Urinary bladder (tissue), 4 donors: ENCODE results near the gene SBF1. TPM values are rescaled to one million over a fixed set of nuclear protein-coding genes. Genes with fewer than 3 reads are reported as not detected.

Experiments used
- DNase-seq: peaks from one replicate; pipeline ENCODE4 v3.0.0-alpha.2; 2015; ENCODE audit errors: extremely low spot score
- H3K27ac ChIP-seq: one replicate; pipeline ENCODE4 v1.5.1; 2013; ENCODE audit warnings: low read depth, mild to moderate bottlenecking, moderate library complexity
- H3K36me3 ChIP-seq: one replicate; pipeline ENCODE4 v1.6.1; 2013; ENCODE audit warnings: mild to moderate bottlenecking, moderate library complexity; ENCODE audit not compliant: insufficient read depth
- H3K4me1 ChIP-seq: one replicate; pipeline ENCODE4 v1.6.1; 2013; ENCODE audit warnings: mild to moderate bottlenecking, moderate library complexity; ENCODE audit not compliant: insufficient read depth
- H3K4me3 ChIP-seq: one replicate; pipeline ENCODE4 v1.5.1; 2013; ENCODE audit warnings: low read depth, low read length
- WGBS: extraction: QIAGEN DNeasy Blood & Tissue Kit; methylation state at CpG from one replicate; pipeline ENCODE4 v1.1.7; 2013; 5-methylcytosine and 5-hydroxymethylcytosine counted together
- polyA plus RNA-seq: library from polyadenylated mRNA; stranded (reverse); fragments of 200-250 nt; gene quantifications from one replicate; pipeline ENCODE4 v1.2.3, GENCODE V29; 2013
- total RNA-seq: library from RNA; depleted of rRNA; stranded (reverse); fragments of >200 nt; gene quantifications from one replicate; pipeline ENCODE4 v1.2.3, GENCODE V29; 2014
- donor health status: healthy with polysubstance abuse.
- donor health status: healthy.

The SBF1 gene
- total and polyA plus RNA-seq, 2 donors, result 28.3 to 44.8 TPM

DNA sequence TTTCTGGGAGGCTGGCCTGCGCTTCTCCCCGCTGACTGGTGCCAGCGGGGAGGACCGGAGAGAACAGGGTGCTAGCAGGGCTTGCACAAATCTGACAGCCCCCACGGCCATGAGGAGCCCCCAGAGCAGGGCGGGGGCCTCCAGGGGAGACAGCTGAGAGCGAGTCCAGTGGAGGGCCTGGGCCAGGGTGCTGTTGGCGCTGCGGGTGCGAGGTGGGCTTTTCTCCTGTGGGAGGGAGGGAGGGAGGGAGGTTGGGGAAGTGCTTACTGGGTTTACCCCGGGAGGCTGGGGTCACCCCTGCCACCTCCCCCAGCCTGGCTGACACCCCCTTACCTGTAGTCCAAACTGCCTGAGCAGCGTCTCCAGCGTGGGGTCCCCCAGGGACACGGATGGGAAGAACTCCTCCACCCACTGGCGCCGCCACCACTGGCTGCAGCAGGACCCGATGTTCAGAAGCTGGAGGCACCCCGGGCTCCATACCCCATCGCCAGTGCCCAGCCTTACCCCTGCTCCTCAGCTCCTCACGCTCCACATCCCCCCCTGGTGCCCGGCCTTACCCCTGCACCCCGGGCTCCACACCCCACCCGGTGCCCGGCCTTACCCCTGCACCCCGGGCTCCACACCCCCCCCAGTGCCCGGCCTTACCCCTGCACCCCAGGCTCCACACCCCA, 28.8 kb upstream of the SBF1 start:
- H3K36me3 ChIP-seq, result peaks cover 9% of the 10 kb centered on the region
- DNase-seq, result no peak
- WGBS, result 86% methylated on average over 26 of the region's 26 CpGs

DNA sequence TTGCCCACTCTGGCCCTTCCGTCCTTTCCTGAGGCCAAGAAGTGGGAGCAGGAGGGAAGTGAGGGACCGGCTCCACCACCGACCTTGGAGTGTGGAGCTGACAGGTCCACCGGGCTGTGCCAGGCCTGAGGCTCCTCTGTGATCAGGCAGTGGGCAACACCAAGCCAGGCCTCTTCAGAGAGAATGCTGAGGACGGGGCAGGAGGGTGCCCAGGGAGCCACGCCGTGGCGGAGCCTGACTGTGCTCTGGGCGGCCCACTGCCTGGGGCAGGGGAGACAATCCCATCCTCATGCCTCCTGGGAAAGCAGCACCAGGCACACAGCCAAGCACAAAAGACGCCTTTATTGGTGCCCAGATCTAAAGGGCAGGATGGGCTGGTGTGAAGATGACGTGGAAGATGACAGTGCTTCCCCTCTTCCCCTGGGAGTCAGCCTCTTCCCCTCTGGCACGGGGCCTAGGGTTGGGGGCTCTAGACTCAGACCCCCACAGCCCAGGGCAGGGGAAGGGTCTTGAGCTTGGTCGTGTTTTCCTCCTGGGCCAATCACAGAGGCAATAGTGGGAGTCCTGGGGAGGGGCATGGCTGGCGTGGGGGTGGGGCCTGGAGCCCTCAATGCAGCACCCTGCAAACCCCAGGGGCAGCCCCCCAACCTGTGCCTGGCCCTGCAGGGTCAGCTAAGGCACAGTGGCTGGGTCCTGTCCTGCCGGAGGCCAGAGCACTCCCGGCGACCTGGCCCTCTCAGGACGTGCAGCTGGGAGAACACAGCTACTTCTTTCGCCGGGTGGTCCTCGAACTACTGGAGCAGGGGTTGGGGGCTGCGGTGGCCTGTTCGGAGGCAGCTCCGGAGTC, 28.0 kb upstream of the SBF1 start:
- DNase-seq, result no peak
- peaks cover 9% of the 10 kb centered on the region for H3K36me3 ChIP-seq
- WGBS, result 79% methylated on average over 24 of the region's 24 CpGs
- peaks cover 1% of the 10 kb centered on the region for H3K4me1 ChIP-seq
- no peak overlapping the region for H3K4me3 ChIP-seq
- no peak overlapping the region for H3K27ac ChIP-seq

More for the DNA sequence above, 28.8 kb upstream of the SBF1 start:
- Histone ChIP-seq H3K4me3 (no peak overlapping the region), H3K4me1 (no peaks in the 10 kb centered on the region), H3K27ac (no peak overlapping the region)

DNA sequence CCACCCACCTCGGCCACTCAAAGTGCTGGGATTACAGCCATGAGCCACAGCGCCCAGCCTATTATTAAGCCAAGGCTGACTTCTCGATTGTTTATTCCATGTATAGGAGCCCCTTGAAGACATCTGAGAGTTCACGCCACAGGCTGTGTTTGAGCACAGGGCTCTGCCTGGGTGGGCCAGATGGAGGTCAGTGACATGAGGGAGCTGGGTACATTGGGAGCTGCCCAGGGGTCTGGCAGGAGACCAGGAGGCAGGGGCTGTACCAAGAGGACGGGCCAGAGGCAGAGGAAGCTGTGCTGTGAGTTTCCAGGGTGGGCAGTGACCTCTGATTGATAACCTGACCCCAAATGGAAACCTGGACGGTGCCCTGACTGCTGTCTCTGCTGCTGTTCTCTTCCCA, 27.3 kb upstream of the SBF1 start:
- WGBS, result 75% methylated on average over 6 of the region's 6 CpGs
- H3K4me1 ChIP-seq, result peaks cover 1% of the 10 kb centered on the region
- H3K36me3 ChIP-seq, result peaks cover 9% of the 10 kb centered on the region
- DNase-seq, result no peak
- H3K4me3 ChIP-seq, result no peak overlapping the region
- H3K27ac ChIP-seq, result no peak overlapping the region

DNA sequence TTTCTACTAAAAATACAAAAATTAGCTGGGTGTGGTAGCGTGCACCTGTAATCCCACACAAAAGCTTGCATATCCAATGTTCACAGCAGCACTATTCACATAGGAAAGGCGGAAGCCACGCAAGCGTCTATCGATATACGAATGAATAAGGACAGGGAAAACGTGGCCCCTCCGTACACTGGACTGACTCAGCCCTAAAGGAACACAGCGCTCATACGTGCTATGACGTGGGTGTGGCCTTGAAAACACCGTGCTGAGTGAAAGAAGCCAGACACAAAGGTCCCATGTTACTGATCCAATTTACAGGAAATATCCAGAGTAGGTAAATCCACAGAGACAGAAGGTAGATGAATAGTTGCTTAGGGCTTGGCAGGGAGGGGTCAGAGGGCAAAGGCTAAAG, 25.6 kb upstream of the SBF1 start:
- no peak for DNase-seq
- Histone ChIP-seq H3K4me3 (no peak overlapping the region), H3K4me1 (peaks cover 1% of the 10 kb centered on the region), H3K36me3 (peaks cover 8% of the 10 kb centered on the region), H3K27ac (no peak overlapping the region)
- 87% methylated on average over 12 of the region's 12 CpGs for WGBS

DNA sequence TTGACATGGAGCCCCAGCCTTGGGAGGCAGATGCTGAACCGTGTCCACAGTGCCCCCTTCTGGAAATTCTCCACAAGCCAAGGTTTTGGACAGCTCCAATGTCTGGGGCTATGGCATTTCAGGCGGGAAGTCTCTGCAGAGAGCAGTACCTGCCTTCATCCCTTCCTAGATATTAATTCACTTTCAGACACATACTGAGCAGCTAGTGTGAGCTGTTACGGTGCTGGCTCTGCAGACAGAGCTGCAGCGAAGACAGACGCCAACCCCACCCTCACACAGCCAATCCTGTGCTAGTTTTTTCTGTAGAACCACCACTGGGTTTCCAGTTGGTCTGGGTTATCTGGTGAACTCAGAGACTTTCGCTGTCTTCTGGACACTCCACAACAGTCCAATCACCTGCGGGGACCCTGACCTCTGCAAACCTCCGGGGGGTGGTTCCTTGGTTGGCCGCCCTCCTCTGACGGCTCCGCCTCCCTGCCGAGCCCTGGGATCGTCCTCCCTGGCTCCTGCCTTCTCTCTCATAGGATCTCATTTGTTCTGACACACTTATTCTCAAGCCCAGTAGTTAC, 23.6 kb upstream of the SBF1 start:
- Histone ChIP-seq H3K27ac (no peak overlapping the region), H3K4me1 (peaks cover 1% of the 10 kb centered on the region), H3K4me3 (no peak overlapping the region), H3K36me3 (peaks cover 2% of the 10 kb centered on the region)
- whole genome bisulfite sequencing, result 12% methylated on average over 13 of the region's 13 CpGs
- no peak for DNase-seq

DNA sequence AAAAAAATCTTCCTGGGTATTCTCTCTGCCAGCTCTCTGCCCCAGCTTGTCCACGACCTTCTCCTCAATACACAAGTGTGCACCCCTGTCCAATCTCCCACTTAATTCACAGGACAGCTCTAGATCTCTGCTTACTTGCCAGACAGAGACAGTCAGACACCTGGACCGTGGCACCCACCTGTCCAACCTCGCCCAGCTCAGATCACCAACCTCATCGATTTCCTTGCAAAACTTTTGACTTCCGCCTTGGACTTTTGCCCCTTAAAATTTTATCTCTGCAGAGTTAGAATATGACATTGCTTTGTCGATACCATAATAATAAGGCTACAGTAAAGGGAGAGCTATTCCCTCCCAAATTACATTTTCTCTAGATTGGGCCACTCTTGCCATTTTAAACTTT, 22.3 kb upstream of the SBF1 start:
- 83% methylated on average over 6 of the region's 6 CpGs for WGBS
- no peak overlapping the region for H3K27ac ChIP-seq
- no peaks in the 10 kb centered on the region for H3K36me3 ChIP-seq
- no peak for DNase-seq
- H3K4me3 ChIP-seq, result no peak overlapping the region
- H3K4me1 ChIP-seq, result peaks cover 1% of the 10 kb centered on the region

DNA sequence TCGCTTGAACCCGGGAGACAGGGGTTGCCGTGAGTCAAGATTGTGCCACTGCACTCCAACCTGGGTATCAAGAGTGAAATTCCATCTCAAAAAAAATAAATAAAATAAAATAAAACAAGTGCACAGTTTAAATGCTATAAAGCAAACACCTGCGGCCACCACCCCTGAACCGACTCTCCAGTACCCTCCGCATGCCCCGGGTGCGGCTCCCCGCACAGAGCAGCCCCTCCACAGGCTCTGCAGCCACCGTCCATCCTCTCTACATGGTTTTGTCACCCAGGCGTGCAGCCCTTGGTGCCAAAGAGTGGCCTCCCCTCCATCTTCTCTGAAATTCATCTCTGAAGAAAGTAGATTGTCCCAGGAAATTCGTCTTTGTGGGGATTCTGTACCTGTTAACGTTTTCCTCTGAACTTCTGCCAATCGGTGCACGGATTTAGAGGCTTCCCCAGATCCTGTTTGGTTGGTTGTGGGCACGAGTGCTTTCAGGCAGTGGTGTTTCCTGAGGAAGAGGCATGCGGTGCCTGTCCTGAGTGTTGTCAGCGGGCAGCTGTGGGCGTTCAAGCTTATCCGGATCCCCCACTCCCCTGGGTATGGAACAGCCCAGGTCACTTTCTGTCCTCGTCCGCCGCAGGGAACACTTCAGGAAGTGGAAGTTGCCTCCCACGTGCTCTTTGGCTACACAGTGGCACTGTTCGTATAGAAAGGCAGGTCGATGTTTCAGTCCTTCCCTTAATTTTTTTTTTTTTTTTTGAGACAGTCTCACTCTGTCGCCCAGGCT, 15.9 kb upstream of the SBF1 start:
- DNase-seq, result no peak
- Histone ChIP-seq H3K4me3 (no peak overlapping the region), H3K36me3 (no peaks in the 10 kb centered on the region), H3K27ac (no peak overlapping the region), H3K4me1 (no peaks in the 10 kb centered on the region)
- whole genome bisulfite sequencing, result 69% methylated on average over 27 of the region's 27 CpGs

DNA sequence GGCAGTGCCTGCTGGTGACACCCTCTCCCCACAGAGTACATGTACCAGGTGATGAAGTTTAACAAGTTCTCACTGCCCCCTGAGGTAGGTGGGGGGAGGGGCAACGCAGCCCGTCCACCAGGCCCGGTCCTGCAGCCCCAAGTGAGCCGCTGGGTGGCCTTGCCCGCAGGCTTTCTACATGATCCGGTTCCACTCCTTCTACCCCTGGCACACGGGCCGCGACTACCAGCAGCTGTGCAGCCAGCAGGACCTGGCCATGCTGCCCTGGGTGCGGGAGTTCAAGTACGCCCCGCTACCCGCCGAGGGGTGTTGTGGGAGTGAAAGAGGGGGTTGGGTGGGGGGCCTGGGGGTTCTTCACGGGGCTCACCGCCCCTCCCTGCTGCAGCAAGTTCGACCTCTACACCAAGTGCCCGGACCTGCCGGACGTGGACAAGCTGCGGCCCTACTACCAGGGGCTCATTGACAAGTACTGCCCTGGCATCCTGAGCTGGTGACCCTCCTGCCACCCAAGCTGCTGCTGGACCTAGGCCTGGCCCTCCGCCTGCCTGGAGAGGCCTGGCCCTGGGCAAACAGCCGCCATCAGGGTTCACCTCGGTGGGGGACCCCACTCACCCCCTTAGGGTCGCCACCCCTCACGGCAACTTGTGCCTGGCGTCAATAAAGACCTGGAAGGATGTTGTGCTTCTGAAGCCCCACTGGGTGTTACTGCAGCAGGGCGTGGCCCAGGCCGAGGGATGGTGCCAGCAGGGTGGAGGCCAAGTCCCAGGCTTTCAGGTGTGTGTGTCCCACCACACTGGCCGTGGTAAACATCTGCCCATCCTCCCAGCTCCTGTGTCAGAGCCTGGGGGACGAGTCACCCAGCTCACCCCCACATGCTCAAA, 14.8 kb upstream of the SBF1 start:
- Histone ChIP-seq H3K4me3 (no peak overlapping the region), H3K27ac (no peak overlapping the region), H3K36me3 (no peaks in the 10 kb centered on the region), H3K4me1 (no peaks in the 10 kb centered on the region)
- DNase-seq, result no peak
- WGBS, result 76% methylated on average over 31 of the region's 31 CpGs

DNA sequence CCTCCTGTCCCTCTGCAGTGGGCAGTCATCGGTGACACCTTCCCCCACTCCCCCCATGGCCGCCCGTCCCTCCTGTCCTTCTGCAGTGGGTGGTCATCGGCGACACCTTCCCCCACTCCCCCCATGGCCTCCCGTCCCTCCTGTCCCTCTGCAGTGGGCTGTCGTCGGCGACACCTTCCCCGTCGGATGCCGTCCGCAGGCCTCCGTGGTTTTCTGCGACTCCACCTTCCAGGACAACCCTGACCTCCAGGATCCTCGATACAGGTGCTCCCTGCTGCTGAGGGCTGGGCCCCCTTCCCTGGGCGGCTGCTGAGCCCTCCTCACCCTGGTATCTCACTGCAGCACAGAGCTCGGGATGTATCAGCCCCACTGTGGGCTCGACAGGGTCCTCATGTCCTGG, 14.1 kb upstream of the SBF1 start:
- WGBS, result 62% methylated on average over 19 of the region's 19 CpGs
- H3K4me3 ChIP-seq, result no peak overlapping the region
- H3K27ac ChIP-seq, result no peak overlapping the region
- no peaks in the 10 kb centered on the region for H3K4me1 ChIP-seq
- no peaks in the 10 kb centered on the region for H3K36me3 ChIP-seq
- DNase-seq, result no peak

DNA sequence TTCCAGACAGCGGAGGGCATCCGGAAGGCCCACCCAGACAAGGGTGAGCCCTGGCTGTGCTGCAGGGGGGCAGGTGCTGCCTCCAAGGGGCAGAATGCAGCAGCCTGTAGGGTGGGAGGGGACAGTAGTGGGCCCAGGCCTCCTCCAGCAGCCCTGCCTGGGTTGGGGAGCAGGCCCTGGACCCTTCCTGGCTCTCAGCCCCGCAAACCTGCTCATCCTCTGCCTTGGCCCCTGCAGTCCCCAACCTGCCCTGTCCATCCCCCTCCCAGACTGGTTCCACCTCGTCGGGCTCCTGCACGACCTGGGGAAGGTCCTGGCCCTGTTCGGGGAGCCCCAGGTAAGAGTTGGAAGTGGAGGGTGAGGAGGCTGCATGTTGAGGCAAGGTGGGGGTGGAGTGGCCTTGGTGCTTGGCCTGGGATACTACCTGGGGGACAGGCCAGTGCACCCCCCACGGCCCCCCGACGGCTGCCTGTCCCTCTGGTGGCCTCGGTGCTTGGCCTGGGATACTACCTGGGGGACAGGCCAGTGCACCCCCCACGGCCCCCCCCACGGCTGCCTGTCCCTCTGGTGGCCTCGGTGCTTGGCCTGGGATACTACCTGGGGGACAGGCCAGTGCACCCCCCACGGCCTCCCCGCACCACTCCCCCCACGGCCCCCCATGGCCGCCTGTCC, 13.3 kb upstream of the SBF1 start:
- H3K4me3 ChIP-seq, result no peak overlapping the region
- H3K36me3 ChIP-seq, result no peaks in the 10 kb centered on the region
- WGBS, result 76% methylated on average over 18 of the region's 18 CpGs
- no peak overlapping the region for H3K27ac ChIP-seq
- DNase-seq, result no peak
- no peaks in the 10 kb centered on the region for H3K4me1 ChIP-seq

DNA sequence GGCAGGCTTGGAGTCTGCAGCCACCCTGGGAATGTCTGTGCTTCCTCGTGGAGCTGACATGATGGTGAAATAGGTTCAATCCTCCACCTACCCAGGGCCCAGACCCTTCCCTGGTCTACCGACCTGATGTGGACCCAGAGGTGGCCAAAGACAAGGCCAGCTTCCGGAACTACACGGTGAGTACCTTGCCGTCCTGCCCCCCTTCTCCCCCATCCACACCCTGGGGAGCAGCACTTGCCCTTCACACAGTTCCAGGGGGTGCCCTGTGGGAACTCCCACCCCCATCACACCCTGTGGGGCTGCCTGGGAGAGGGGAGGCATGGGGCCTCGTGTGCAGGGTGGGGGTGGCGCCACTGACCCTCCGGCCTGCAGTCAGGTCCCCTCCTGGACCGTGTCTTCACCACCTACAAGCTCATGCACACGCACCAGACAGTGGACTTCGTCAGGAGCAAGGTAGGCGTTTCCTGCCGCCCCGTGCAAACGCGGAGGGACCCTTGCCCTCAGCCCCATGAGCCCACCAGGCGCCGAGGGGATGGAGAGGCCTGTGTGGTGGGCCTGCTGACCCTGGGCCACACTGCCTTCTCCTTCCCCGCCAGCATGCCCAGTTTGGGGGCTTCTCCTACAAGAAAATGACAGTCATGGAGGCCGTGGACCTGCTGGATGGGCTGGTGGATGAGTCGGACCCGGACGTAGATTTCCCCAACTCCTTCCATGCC, 12.6 kb upstream of the SBF1 start:
- DNase-seq, result no peak
- 81% methylated on average over 23 of the region's 23 CpGs for WGBS
- Histone ChIP-seq H3K4me3 (no peak overlapping the region), H3K27ac (no peak overlapping the region), H3K4me1 (no peaks in the 10 kb centered on the region), H3K36me3 (no peaks in the 10 kb centered on the region)
